DOHH2 (cell line): Measurements from ENCODE around the gene PLEKHB2.
"Not testable (repeated sequence)": the region's sequence is repeated elsewhere in the genome, so short reads cannot be mapped to it uniquely, and the experiment has no call there.

Experiments used
- H3F3A ChIP-seq: fragments of 200-600 bp; sonication (generic), shearing (Covaris generic); 2 replicates; pipeline ENCODE4 v1.6.0; 2016; ENCODE audit warnings: antibody characterized with exemption, mild to moderate bottlenecking; ENCODE audit not compliant: control insufficient read depth, insufficient read depth
- H3K27ac ChIP-seq: fragments of 200-600 bp; sonication (generic); 2 replicates; pipeline ENCODE4 v1.5.1; 2014; ENCODE audit warnings: low read depth, mild to moderate bottlenecking, low read length, moderate library complexity
- H3K27me3 ChIP-seq: fragments of 200-600 bp; sonication (generic); 2 replicates; pipeline ENCODE4 v1.6.1; 2014; ENCODE audit warnings: mild to moderate bottlenecking, low read length, mixed read lengths; ENCODE audit not compliant: control insufficient read depth
- H3K36me3 ChIP-seq: fragments of 200-600 bp; sonication (generic); 2 replicates; pipeline ENCODE4 v1.6.1; 2014; ENCODE audit warnings: mild to moderate bottlenecking, low read length, moderate library complexity, mixed read lengths; ENCODE audit not compliant: control insufficient read depth
- H3K4me1 ChIP-seq: fragments of 200-600 bp; sonication (generic); 2 replicates; pipeline ENCODE4 v1.6.1; 2014; ENCODE audit warnings: mild to moderate bottlenecking, low read length, mixed read lengths; ENCODE audit not compliant: control insufficient read depth
- H3K4me2 ChIP-seq: fragments of 200-600 bp; sonication (generic); 2 replicates; pipeline ENCODE4 v1.6.0; 2014; ENCODE audit warnings: mild to moderate bottlenecking, low read length, moderate library complexity
- H3K4me3 ChIP-seq: fragments of 200-600 bp; sonication (generic); 2 replicates; pipeline ENCODE4 v1.5.1; 2014; ENCODE audit warnings: mild to moderate bottlenecking, low read length, mixed read lengths
- H3K79me2 ChIP-seq: fragments of 200-600 bp; sonication (generic); 2 replicates; pipeline ENCODE4 v1.6.1; 2014; ENCODE audit warnings: mild to moderate bottlenecking, low read length, mixed read lengths; ENCODE audit not compliant: control insufficient read depth
- H3K9me2 ChIP-seq: fragments of 200-600 bp; sonication (generic); replicated peaks from 2 replicates; pipeline ENCODE4 v1.6.1; 2014; ENCODE audit warnings: mild to moderate bottlenecking, low read length, mixed read lengths; ENCODE audit not compliant: control insufficient read depth
- H3K9me3 ChIP-seq: fragments of 200-600 bp; sonication (generic); 2 replicates; pipeline ENCODE4 v1.6.1; 2014; ENCODE audit warnings: antibody characterized with exemption, low read length, mixed read lengths; ENCODE audit not compliant: control insufficient read depth, insufficient read depth
- H4K20me1 ChIP-seq: fragments of 200-600 bp; sonication (generic); 2 replicates; pipeline ENCODE4 v1.6.0; 2014; ENCODE audit warnings: low read depth, mild to moderate bottlenecking, antibody characterized with exemption, low read length, moderate library complexity; ENCODE audit not compliant: control insufficient read depth, insufficient read depth
- CTCF ChIP-seq: fragments of 200-600 bp; sonication (generic); IDR thresholded peaks from one replicate; pipeline ENCODE4 v1.5.1; 2014; ENCODE audit warnings: antibody characterized with exemption, mild to moderate bottlenecking, low read depth, low read length; ENCODE audit not compliant: poor library complexity, severe bottlenecking
- EZH2phosphoT487 ChIP-seq: fragments of 200-600 bp; sonication (generic); IDR thresholded peaks from 2 replicates; pipeline ENCODE4 v1.6.1; 2017; ENCODE audit warnings: borderline replicate concordance, mild to moderate bottlenecking, antibody characterized with exemption, low read length, moderate library complexity, mixed read lengths

Gene PLEKHB2

GRCh38 chr2:131076707-131077106 is 28.4 kb upstream of the PLEKHB2 start:
- no peaks in the 10 kb centered on the region for H3K4me1 ChIP-seq
- H3K79me2 ChIP-seq, result peaks cover 93% of the 10 kb centered on the region
- no peaks in the 10 kb centered on the region for H3F3A ChIP-seq
- H3K4me2 ChIP-seq, result no peak overlapping the region
- no peaks in the 10 kb centered on the region for H3K9me3 ChIP-seq
- H3K27ac ChIP-seq, result no peak overlapping the region
- TF ChIP-seq EZH2phosphoT487, result no peak
- TF ChIP-seq CTCF, result no peak
- no peaks in the 10 kb centered on the region for H3K9me2 ChIP-seq
- H3K27me3 ChIP-seq, result no peaks in the 10 kb centered on the region
- peaks cover 87% of the 10 kb centered on the region for H3K36me3 ChIP-seq
- H3K4me3 ChIP-seq, result no peak overlapping the region
- peaks cover 13% of the 10 kb centered on the region for H4K20me1 ChIP-seq

- Histone ChIP-seq H3K4me3 (no peak overlapping the region), H3K4me1 (no peaks in the 10 kb centered on the region), H3K27ac (no peak overlapping the region), H3K9me3 (no peaks in the 10 kb centered on the region), H3K79me2 (peaks cover 96% of the 10 kb centered on the region), H4K20me1 (peaks cover 17% of the 10 kb centered on the region), H3F3A (no peaks in the 10 kb centered on the region; the same call in 1 of the 2 replicates), H3K27me3 (no peaks in the 10 kb centered on the region), H3K4me2 (no peak overlapping the region), H3K36me3 (peaks cover 89% of the 10 kb centered on the region), H3K9me2 (no peaks in the 10 kb centered on the region)
- TF ChIP-seq EZH2phosphoT487 (no peak), CTCF (no peak)
Measured at GRCh38 chr2:131077182-131077846, 27.8 kb upstream of the PLEKHB2 start.

- Histone ChIP-seq H3K9me2 (no peaks in the 10 kb centered on the region), H3K4me3 (no peak overlapping the region), H3K27me3 (no peaks in the 10 kb centered on the region), H3F3A (no peaks in the 10 kb centered on the region; the same call in 1 of the 2 replicates), H3K4me1 (no peaks in the 10 kb centered on the region), H3K79me2 (peaks cover 96% of the 10 kb centered on the region), H3K9me3 (no peaks in the 10 kb centered on the region), H3K36me3 (peaks cover 89% of the 10 kb centered on the region), H4K20me1 (peaks cover 22% of the 10 kb centered on the region), H3K4me2 (no peak overlapping the region), H3K27ac (no peak overlapping the region)
- TF ChIP-seq EZH2phosphoT487 (no peak), CTCF (no peak)
Measured at GRCh38 chr2:131077966-131078365, 27.2 kb upstream of the PLEKHB2 start.

GRCh38 chr2:131079931-131080330 is 25.2 kb upstream of the PLEKHB2 start:
- H3K36me3 ChIP-seq, result peaks cover 82% of the 10 kb centered on the region
- peaks cover 28% of the 10 kb centered on the region for H4K20me1 ChIP-seq
- not testable (repeated sequence) for H3K4me2 ChIP-seq, H3F3A ChIP-seq, H3K27ac ChIP-seq, H3K4me3 ChIP-seq, H3K27me3 ChIP-seq, H3K4me1 ChIP-seq, H3K9me3 ChIP-seq, H3K9me2 ChIP-seq
- H3K79me2 ChIP-seq, result peaks cover 96% of the 10 kb centered on the region
